IPS-18c (cell line): Measurements from ENCODE around the gene PHF5A.
"Not testable (repeated sequence)": the region's sequence is repeated elsewhere in the genome, so short reads cannot be mapped to it uniquely, and the experiment has no call there.

Experiments used
- H3K4me3 ChIP-seq: 2 replicates; pipeline ENCODE4 v1.7.0; 2013; ENCODE audit warnings: low read depth, mild to moderate bottlenecking, low read length, moderate library complexity; ENCODE audit not compliant: insufficient read depth
- H3K9me3 ChIP-seq: one replicate; pipeline ENCODE4 v1.6.1; 2013; ENCODE audit warnings: mild to moderate bottlenecking, low read length, moderate library complexity; ENCODE audit not compliant: control insufficient read depth, insufficient read depth

PHF5A gene

GRCh38 chr22:41436322-41437113 lies 32.0 kb downstream of the PHF5A start:
- Histone ChIP-seq H3K4me3 (no peak overlapping the region; the same call in 1 of the 2 replicates), H3K9me3 (peaks cover 2% of the 10 kb centered on the region)

DNA sequence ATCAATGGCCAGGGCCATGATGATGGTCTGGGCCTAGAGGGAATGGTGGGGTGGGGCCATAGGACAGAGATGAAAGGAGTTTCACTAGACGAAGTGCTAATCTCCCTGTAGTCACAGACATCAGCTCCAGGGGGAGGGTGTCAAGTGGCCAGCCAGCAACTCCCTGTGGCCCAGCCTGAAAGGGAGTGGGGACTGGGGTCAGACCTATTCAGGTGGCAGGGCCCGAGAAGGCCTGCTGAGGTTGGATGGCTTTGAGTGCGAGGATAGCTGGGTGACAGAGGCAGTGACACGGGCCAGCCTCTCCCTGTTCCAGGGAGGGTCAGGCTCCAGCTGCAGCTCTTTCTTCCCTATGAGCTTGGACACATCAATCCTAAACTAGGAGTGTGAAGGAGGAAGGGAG lies 32.9 kb downstream of the PHF5A start:
- H3K4me3 ChIP-seq: no peak overlapping the region

GRCh38 chr22:41434361-41435003 lies 34.0 kb downstream of the PHF5A start:
- not testable (repeated sequence) for H3K9me3 ChIP-seq, H3K4me3 ChIP-seq

More for the DNA sequence above, 32.9 kb downstream of the PHF5A start:
- H3K9me3 ChIP-seq: peaks cover 2% of the 10 kb centered on the region

GRCh38 chr22:41433480-41433879 lies 35.0 kb downstream of the PHF5A start:
- not testable (repeated sequence) for H3K9me3 ChIP-seq

DNA sequence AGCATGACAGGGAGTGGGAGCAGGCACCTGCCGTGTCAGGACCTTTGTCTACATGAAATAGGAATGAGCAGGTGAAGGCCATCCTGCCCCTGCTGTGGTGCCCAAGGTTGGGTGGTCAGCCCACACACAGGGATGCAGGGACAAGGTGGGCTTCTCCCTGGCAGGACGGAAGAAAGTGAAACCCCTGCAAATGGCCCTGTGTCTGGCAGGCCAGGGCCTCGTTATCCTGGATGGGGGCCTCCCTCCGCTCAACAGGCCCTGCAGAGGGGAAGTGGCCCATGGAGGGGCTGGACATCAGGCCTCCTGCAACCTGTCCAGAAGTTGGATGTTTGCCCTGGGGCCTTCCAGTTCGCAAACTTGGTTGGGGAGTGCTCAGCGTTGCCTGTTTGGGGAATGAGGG lies 36.8 kb downstream of the PHF5A start:
- peaks cover 2% of the 10 kb centered on the region for H3K9me3 ChIP-seq
- H3K4me3 ChIP-seq: no peak overlapping the region

More at GRCh38 chr22:41433480-41433879, 35.0 kb downstream of the PHF5A start:
- not testable (repeated sequence) for H3K4me3 ChIP-seq

- Histone ChIP-seq H3K9me3 (no peaks in the 10 kb centered on the region), H3K4me3 (no peak overlapping the region)
Observed at GRCh38 chr22:41429951-41430332, 38.5 kb downstream of the PHF5A start.

- no peak overlapping the region for H3K4me3 ChIP-seq
- H3K9me3 ChIP-seq: no peaks in the 10 kb centered on the region
Observed at GRCh38 chr22:41429232-41429950, 39.1 kb downstream of the PHF5A start.

DNA sequence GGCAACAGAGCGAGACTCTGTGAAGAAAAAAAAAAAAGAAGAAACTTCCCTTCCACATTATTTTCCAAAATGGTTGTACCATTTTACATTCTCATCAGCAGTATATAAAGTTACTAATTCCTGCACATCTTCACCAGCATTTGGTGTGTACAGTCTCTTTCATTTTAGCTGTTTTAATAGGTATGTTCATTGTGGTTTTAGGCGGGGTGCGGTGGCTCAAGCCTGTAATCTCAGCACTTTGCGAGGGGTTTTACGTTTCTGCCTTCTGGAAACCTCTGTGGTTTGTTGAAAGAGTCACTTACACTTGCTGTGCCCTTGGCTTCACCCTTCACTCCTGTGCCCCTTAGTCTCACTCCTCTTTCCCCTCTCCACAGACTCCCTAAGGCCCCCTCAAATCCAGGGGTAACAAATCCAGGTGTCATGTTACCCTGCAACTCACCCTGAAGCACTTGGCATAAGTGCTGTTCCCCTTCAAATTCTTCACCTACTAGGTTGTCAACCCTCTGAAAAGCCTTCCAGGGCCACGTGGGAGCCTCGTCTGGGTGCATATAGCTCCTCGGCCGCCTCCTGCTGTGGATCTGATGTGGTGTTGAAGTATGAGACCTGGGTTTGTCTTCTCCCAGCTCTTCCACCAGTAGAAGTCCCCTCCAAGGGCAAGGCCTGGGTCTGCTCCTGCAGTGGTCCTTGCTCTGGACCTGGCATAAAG lies 42.7 kb downstream of the PHF5A start:
- H3K4me3 ChIP-seq: no peak overlapping the region

GRCh38 chr22:41418717-41419116 lies 49.8 kb downstream of the PHF5A start:
- no peaks in the 10 kb centered on the region for H3K9me3 ChIP-seq
- no peak overlapping the region for H3K4me3 ChIP-seq

More for the DNA sequence above, 42.7 kb downstream of the PHF5A start:
- no peaks in the 10 kb centered on the region for H3K9me3 ChIP-seq

- Histone ChIP-seq H3K4me3 (no peak overlapping the region), H3K9me3 (no peaks in the 10 kb centered on the region)
Observed at GRCh38 chr22:41417622-41418390, 50.7 kb downstream of the PHF5A start.

DNA sequence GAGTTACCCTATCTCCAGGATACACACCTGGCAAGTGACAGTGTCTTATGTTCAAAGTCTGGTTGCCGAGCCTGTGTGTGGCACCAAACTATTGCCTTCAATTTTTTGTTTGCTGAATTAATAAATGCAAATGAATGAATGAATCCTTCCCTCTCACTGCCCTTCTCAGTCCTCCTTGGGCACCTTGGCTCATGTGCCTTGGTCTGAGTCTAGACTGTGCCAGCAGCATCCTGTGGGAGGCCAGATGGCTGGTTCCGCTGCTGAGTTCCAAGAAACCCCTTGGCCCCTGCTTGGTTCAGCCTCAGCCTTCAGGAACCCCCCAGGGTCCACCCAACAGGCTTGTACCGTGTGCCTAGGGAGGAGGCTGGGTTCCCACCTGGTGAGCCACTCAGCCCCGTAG lies 52.9 kb downstream of the PHF5A start:
- Histone ChIP-seq H3K9me3 (no peaks in the 10 kb centered on the region), H3K4me3 (no peak overlapping the region)

DNA sequence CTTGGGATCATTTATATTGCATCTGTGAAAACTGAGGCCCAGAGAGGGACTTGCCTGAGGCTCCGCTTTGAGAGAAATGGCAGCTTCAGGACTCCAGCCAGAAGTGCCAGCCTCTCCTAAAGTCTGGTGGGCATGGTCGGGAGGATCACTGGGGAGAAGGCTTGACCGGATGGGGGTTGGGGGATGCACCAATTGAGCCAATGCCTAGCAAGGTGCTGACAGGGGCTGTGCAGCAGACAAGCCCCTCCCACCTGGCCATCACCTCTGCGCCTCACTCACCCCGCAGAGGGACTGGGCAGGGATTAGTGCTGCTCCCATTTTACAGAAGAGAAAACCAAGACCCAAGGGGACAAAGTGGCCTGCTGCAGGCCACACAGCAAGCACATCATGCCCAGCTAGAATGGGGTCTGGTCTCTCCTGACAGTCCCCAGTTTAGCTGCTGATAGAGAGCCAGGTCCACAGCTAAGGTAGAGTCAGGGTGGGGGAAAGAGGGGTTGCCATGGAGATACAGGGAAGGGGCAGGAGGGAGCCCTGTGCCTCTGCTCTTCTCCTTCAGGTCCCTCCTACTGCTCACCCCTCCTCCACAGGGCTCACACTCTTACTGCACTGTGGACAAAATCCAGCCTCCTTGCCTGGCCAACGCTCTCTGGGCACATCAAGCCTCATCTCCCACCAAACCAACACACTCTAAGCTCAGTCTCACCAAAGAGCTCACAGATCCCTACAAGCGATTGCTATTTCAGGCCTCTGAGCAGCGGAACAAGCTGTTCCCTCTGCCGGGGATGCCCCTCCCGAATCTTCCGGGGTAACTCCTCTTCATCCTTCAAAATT lies 57.3 kb downstream of the PHF5A start:
- Histone ChIP-seq H3K4me3 (no peak overlapping the region), H3K9me3 (no peaks in the 10 kb centered on the region)

- Histone ChIP-seq H3K4me3 (no peak overlapping the region), H3K9me3 (no peaks in the 10 kb centered on the region)
Observed at GRCh38 chr22:41410311-41410751, 58.2 kb downstream of the PHF5A start.
